ENCODE results near the gene PRC1. TPM values are rescaled to one million over a fixed set of nuclear protein-coding genes. Genes with fewer than 3 reads are reported as not detected.
"Not testable (repeated sequence)": the region's sequence is repeated elsewhere in the genome, so short reads cannot be mapped to it uniquely, and the experiment has no call there.

The PRC1 gene
- total and polyA plus RNA-seq, 2 experiments from 2014 or later: 20.1 to 209 TPM

DNA sequence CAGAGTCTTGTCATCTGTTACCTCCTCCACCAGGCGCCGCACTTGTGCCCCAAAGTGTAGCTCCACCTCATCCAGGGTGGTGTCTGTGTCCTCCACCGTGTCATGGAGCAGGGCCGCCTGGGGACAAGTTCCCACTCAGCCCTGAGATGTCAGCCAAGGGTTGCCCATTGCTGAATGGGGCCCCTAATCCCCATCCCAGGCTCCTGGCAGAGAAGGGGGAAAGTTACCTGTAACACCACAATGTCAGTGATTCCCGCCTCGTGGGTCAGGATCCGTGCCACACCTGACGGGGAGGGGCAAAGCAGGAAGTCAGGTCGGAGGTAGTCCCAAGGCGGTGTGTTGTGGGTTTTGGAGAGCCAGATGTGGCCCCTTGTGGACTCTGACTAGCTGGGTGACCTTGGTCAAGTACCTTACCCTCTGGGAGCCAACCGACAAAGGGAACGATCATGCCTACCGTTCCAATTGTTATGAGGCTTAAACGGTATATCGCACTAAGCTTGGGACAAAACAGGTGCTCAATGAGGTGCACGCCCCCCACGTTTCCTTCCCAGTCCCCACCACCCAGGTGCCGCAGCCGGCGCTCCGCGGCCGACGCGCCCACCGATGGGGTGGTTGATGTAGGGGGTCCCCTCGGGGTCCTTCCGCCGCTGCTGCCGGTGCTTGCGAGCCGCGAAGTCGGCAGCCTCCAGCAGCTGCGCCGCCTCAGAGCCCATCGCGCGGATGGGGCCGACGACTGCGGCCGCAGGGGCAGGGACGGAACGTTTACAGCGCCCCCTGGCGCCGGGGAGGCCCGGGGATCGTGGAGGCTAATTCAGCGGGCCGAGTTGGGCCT lies 62.3 kb downstream of the PRC1 start, which contains the start of gene HDDC3:
Gene HDDC3, minus strand, starts transcription at position 722 of the 832 bp plus-strand sequence. Its CDS starts 9 bp downstream, at position 713.
- H3K27me3 ChIP-seq: no peaks in the 10 kb centered on the region
- H3K27ac ChIP-seq: peak within 1 kb of the TSS; percentile 51
- peak; percentile 88 to 91 for DNase-seq (ENCODE audit: low read depth in 1 of 2, low spot score in 1 of 2)
- H3K36me3 ChIP-seq: no peaks in the 10 kb centered on the region
- TF ChIP-seq, protein P1, sequence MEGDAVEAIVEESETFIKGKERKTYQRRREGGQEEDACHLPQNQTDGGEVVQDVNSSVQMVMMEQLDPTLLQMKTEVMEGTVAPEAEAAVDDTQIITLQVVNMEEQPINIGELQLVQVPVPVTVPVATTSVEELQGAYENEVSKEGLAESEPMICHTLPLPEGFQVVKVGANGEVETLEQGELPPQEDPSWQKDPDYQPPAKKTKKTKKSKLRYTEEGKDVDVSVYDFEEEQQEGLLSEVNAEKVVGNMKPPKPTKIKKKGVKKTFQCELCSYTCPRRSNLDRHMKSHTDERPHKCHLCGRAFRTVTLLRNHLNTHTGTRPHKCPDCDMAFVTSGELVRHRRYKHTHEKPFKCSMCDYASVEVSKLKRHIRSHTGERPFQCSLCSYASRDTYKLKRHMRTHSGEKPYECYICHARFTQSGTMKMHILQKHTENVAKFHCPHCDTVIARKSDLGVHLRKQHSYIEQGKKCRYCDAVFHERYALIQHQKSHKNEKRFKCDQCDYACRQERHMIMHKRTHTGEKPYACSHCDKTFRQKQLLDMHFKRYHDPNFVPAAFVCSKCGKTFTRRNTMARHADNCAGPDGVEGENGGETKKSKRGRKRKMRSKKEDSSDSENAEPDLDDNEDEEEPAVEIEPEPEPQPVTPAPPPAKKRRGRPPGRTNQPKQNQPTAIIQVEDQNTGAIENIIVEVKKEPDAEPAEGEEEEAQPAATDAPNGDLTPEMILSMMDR (IDR thresholded peaks at IDR 0.05; ENCODE audit: low read depth, low read length): peak; percentile 87
- peaks cover 6% of the 10 kb centered on the region for H3K4me1 ChIP-seq (ENCODE audit: low read depth)
- no peaks in the 10 kb centered on the region for H3K9me3 ChIP-seq (ENCODE audit: low read depth)
- H3K4me3 ChIP-seq: peak within 1 kb of the TSS; percentile 66

GRCh38 chr15:90931575-90931827 lies 62.8 kb downstream of the PRC1 start:
- TF ChIP-seq, protein P1 (IDR thresholded peaks at IDR 0.05; ENCODE audit: low read depth, low read length): no peak
- Histone ChIP-seq H3K4me3 (peak overlapping the region; percentile 66), H3K27me3 (no peaks in the 10 kb centered on the region), H3K36me3 (no peaks in the 10 kb centered on the region), H3K4me1 (ENCODE audit: low read depth) (peaks cover 6% of the 10 kb centered on the region), H3K9me3 (ENCODE audit: low read depth) (no peaks in the 10 kb centered on the region), H3K27ac (peak overlapping the region; percentile 51)
- no peak for DNase-seq (ENCODE audit: low read depth in 1 of 2, low spot score in 1 of 2)

DNA sequence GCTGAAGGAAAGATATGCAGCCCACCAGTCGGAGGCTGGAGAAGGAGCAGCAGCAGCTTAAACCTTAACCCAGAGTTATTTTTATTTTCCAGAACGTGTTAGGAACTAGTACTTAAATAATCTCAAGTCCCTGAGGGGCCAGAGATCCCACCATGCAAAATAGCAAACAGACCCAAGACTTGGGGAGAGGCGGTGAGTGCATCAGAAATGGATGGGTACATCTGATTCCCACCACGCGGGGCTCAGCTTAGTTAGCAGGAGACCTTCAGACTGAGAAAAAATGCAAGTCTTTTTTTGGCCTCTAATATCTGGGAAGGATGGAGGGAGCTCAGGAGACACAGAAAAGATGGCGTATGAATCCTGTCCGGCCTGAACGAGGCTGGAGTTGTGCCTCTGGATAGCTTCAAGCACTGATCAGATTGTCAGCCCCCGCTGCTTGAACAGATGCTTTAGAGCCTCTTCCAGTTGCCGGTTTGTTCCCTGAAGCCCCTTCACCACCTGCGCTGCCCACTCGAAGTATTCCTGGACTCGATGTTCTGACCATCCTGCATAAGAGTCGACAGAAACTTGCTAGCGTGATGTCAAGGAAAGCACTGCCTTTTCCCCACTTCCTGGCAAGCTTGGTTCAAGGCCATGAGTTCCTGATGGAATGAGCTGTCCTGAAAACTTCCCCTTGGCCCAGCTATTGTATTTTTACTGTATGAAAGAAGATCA lies 63.3 kb downstream of the PRC1 start:
- TF ChIP-seq, protein P1 (IDR thresholded peaks at IDR 0.05; ENCODE audit: low read depth, low read length): no peak
- no peak for DNase-seq (ENCODE audit: low read depth in 1 of 2, low spot score in 1 of 2)
- Histone ChIP-seq H3K27ac (peak overlapping the region; percentile 51), H3K27me3 (no peaks in the 10 kb centered on the region), H3K36me3 (no peaks in the 10 kb centered on the region), H3K4me1 (ENCODE audit: low read depth) (peaks cover 4% of the 10 kb centered on the region), H3K9me3 (ENCODE audit: low read depth) (no peaks in the 10 kb centered on the region), H3K4me3 (no peak overlapping the region)

GRCh38 chr15:90929246-90930019 lies 64.9 kb downstream of the PRC1 start:
- H3K9me3 ChIP-seq (ENCODE audit: low read depth): no peaks in the 10 kb centered on the region
- no peaks in the 10 kb centered on the region for H3K4me1 ChIP-seq (ENCODE audit: low read depth)
- no peak overlapping the region for H3K27ac ChIP-seq
- TF ChIP-seq, protein P1 (IDR thresholded peaks at IDR 0.05; ENCODE audit: low read depth, low read length): no peak
- H3K4me3 ChIP-seq: no peak overlapping the region
- H3K36me3 ChIP-seq: no peaks in the 10 kb centered on the region
- no peaks in the 10 kb centered on the region for H3K27me3 ChIP-seq
- DNase-seq (ENCODE audit: low read depth in 1 of 2, low spot score in 1 of 2): no peak

- H3K27me3 ChIP-seq; H3K27ac ChIP-seq; DNase-seq (ENCODE audit: low read depth in 1 of 2, low spot score in 1 of 2); H3K4me1 ChIP-seq (ENCODE audit: low read depth); H3K9me3 ChIP-seq (ENCODE audit: low read depth); H3K36me3 ChIP-seq; H3K4me3 ChIP-seq: not testable (repeated sequence)
Measured at GRCh38 chr15:90928106-90928505, 66.2 kb downstream of the PRC1 start.

GRCh38 chr15:90926766-90927165 lies 67.6 kb downstream of the PRC1 start:
- H3K4me3 ChIP-seq; H3K27me3 ChIP-seq; H3K4me1 ChIP-seq (ENCODE audit: low read depth); H3K9me3 ChIP-seq (ENCODE audit: low read depth); H3K36me3 ChIP-seq; H3K27ac ChIP-seq; DNase-seq (ENCODE audit: low read depth in 1 of 2, low spot score in 1 of 2): not testable (repeated sequence)

Data from cardiac muscle cell (in vitro differentiated cells and primary cell).